Stimulated activated CD4-positive, alpha-beta T cell treated with anti-CD3 and anti-CD28 coated beads, Interleukin-2, amount 100 ng/mL, for 48 hours (primary cell): ENCODE results near the gene STRN3.
A peak's percentile ranks its signal among the peaks of the same experiment; 100 is the strongest.
"Not testable (repeated sequence)": the region's sequence is repeated elsewhere in the genome, so short reads cannot be mapped to it uniquely, and the experiment has no call there.

Experiments used
- DNase-seq, 2 donors: peaks; one replicate each; pipeline ENCODE4 v3.0.0-alpha.2; 2020

Gene STRN3

GRCh38 chr14:30906752-30907658, 119.2 kb downstream of the STRN3 start:
- no peak for DNase-seq

- no peak for DNase-seq
Measured at GRCh38 chr14:30903285-30904124, 122.7 kb downstream of the STRN3 start.

GRCh38 chr14:30897121-30897520, 129.1 kb downstream of the STRN3 start:
- DNase-seq: not testable (repeated sequence)

- no peak for DNase-seq
Measured at GRCh38 chr14:30896435-30896834, 129.7 kb downstream of the STRN3 start.

DNA sequence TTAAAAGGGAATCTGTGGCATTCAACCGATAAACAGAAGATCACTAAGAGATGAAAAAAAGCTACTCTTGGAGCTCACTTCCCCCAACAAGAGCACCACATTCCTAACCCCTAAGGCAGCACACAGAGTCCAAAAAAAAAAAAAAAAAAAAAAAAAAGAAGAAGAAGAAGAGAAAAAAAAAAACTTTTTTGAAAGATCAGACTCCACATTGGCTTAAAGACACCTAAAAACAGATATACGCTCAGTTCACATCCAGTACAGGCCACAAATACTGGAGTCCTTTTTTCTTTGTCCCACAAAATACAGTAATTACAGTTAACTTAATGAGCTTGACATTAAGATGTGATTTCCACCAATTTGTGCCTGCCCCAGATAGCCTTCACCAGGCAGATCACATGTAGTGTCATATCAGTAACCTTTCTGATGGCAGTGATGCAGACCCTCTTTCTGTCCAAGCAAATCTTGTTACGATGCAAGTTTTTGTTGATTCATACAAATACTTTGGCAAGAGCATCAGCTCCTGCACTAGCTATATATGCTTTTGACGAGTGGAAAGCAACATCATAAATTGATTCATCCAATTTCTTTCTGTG, 131.2 kb downstream of the STRN3 start:
- DNase-seq: no peak

DNA sequence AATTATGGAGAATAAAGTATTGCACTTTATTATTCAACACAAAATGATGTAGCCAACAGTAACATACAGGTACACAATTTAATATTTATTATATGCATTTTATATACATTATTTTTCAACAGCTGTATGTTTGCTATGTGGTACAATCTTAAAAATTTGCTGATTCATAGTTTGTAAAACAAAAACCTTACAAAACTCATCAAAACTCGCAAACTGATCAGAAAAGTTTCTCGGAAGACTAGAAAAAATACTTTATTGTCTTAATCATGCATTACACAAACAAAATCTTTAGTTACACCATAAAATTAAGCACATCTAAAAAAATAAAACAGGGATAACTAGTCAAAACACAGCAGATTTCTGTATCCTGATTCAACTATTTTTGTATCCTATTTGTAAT, 132.4 kb downstream of the STRN3 start:
- no peak for DNase-seq

- no peak for DNase-seq
Measured at GRCh38 chr14:30889244-30889594, 137.0 kb downstream of the STRN3 start.

- no peak for DNase-seq
Measured at GRCh38 chr14:30888480-30889243, 137.5 kb downstream of the STRN3 start.

- DNase-seq: no peak
Measured at GRCh38 chr14:30885840-30886740, 140.1 kb downstream of the STRN3 start.

DNA sequence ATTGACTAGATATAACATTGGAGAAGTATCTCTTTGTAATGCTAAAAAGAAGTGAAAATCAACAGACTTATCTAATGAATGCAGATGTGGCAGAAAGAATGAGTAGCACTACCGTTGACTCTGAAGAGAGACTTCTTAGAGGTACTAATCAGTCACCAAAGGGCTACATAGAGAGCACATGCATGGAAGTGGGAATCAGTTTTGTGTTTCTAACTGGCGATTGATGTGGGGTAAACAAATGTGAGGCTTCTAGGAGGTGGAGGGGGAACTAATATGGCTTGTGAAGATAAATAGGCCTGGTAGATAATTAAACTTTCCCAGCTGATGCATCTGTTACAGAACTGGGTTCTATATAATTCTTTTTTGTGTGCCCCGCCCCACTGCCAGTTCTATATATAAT, 141.3 kb downstream of the STRN3 start:
- DNase-seq: no peak

DNA sequence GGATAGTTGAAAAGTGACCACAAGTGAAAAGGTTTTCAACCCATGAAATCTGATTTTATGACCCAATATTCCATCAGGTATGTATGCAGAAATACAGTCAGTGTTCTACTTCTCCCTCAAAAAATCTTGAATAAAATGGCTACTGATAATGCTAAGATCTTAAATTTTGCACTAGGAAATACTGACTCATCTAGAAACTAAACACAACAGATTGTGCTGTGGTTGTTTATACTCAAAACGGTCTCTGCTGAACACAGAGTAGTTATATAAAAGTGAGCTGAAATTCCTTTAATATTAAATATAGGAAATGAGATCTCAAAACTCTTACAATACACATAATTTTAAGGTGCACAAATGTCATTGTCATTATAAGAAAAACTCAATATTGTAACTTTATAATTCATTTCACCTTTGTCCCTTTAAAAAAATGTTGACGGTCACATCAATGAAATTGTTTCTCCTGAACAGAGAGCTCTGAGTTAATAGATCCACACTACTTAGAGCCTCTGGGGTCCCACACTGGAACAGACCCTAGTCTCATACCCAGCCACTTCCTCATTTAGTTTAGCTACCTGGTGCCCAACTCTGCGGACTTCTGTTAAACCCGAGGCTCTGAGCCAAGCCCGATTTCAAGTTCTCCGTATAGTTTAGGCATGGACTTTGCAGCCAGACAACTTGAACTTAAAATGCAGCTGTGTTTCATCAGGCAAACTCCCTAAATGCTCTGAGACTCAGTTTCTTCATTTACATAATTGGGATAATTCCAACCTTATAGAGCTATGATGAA, 142.5 kb downstream of the STRN3 start:
- no peak for DNase-seq

DNA sequence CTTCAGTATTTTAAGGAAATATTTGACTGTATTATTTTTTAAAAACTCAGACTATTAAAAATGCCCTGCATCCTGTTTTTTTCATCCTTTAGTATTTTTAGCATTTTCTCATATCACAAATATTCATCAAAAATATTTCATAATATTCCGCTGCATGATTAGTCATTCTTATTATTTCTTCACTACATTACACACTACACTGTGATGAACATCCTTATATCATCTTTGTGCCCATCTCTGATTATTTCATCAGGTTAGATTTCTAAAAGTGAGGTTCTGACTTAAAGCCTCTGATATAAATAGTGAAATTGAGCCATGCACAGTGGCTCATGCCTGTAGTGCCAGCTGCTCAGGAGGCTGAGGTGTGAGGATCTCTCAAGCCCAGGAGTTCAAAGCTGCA, 143.7 kb downstream of the STRN3 start:
- no peak for DNase-seq

GRCh38 chr14:30876692-30877091, 149.5 kb downstream of the STRN3 start:
- DNase-seq: no peak

GRCh38 chr14:30875788-30876053, 150.5 kb downstream of the STRN3 start:
- no peak for DNase-seq

- no peak for DNase-seq
Measured at GRCh38 chr14:30874999-30875787, 151.0 kb downstream of the STRN3 start.

- peak in 1 of 2 donors; percentile 26 for DNase-seq
Measured at GRCh38 chr14:30874120-30874998, 151.8 kb downstream of the STRN3 start, which contains the start of gene COCH. Gene COCH, plus strand, starts transcription at chr14:30874559. Its CDS starts 380 bp downstream, at chr14:30874939.

DNA sequence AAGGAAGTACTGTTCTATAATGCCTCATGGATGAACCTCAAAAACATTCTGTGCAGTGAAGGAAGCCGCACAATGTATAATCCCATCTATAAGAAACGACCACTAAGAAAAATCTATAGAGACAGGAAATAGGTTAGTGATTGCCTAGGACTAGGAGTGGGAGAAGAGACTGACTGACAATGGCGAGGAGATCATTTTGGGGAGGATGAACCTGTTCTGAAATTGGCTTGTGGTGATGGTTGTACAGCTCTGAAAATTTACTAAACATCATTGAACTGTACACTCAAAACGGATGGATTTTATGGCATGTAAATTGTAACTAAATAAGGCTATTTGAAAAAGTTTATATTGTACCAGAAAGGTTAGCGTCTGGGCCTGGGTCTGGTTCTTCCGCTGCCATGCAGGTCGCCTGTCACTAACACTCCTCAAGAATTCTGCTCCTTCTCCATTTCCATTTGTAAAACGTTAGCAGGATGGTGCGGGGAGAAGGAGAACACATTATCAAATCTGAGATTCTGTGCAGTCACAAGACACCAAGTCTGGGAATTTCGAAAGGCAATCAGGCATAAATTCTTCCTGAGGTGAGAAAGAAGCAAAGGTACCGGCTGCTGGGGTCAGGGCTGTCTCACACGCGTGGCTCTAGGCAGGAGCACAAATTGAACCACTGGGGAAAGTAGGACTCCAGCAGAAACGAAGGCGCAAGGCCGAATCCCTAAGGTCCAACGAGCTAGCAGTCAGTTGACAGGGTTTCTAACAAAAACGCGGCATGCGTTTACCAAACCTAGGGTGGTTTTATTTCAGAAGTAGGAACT, 152.7 kb downstream of the STRN3 start:
- no peak for DNase-seq

- no peak for DNase-seq
Measured at GRCh38 chr14:30872602-30873001, 153.6 kb downstream of the STRN3 start.
